ENCODE results near the gene ZNF512B. TPM values are rescaled to one million over a fixed set of nuclear protein-coding genes. Genes with fewer than 3 reads are reported as not detected.
"Not testable (repeated sequence)": the region's sequence is repeated elsewhere in the genome, so short reads cannot be mapped to it uniquely, and the experiment has no call there.

The ZNF512B gene
- total and polyA plus RNA-seq, 12 donors: 4.6 to 14.8 (median 13.6) TPM

DNA sequence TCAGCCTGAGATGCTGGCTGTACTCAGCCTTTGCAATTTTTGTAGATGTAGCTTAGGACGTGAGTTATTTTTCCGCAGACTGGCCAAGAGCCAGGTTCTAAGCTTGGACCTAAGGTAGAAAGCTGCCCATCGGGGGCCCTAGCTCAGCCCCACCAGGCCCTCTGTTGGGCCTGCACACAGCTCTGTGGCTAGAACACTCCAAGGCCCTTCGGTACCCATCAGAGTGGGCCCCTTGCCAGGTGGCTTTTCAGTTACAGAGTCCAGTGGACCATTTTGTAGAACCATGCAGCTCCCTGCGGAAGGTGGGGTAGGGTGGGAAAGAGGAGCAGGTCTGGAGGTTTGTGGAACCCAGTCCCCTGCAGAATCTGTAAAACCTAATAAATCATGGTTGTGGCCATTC lies 36.1 kb downstream of the ZNF512B start:
- Histone ChIP-seq H3K4me1 (peaks cover 0 to 19% (median 4%) of the 10 kb centered on the region in 9 donors), H3K36me3 (peaks cover 0 to 95% (median 57%) of the 10 kb centered on the region in 9 donors), H3K9me3 (no peaks in the 10 kb centered on the region), H3K27ac (no peak overlapping the region), H3K4me3 (no peak overlapping the region), H3K27me3 (no peaks in the 10 kb centered on the region)
- intact Hi-C loops (cut with DNase I): no loop called here
- no peak for DNase-seq
- TF ChIP-seq, protein P1, sequence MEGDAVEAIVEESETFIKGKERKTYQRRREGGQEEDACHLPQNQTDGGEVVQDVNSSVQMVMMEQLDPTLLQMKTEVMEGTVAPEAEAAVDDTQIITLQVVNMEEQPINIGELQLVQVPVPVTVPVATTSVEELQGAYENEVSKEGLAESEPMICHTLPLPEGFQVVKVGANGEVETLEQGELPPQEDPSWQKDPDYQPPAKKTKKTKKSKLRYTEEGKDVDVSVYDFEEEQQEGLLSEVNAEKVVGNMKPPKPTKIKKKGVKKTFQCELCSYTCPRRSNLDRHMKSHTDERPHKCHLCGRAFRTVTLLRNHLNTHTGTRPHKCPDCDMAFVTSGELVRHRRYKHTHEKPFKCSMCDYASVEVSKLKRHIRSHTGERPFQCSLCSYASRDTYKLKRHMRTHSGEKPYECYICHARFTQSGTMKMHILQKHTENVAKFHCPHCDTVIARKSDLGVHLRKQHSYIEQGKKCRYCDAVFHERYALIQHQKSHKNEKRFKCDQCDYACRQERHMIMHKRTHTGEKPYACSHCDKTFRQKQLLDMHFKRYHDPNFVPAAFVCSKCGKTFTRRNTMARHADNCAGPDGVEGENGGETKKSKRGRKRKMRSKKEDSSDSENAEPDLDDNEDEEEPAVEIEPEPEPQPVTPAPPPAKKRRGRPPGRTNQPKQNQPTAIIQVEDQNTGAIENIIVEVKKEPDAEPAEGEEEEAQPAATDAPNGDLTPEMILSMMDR (IDR thresholded peaks at IDR 0.05): no peak
- no peak for ATAC-seq
- WGBS, 2 donors: 57 to 65% methylated on average over 5 of the region's 5 CpGs

DNA sequence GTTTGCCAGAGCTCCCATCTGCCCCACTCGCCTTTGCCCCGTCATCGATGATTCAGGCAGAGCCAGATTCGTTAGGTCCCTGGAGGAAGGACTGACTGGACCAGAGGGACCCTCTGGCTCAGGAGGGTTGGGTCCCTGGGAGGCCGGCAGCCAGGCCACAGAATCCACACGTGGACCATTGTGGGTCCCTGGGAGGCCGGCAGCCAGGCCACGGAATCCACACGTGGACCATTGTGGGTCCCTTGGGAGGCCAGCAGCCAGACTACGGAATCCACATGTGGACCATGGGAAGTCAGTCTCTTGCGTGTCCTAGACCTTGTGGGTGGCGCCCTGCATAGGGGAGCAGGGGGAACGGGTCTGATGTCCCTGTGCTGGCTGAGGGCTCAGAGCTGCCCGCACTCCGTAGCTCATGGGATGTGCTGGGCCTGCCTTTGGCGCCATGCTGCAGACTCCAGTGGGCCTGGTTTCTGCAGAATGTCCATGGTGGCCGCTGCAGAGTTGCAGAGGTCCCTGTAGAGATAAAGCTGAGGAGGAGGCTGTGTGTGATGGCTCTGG lies 37.0 kb downstream of the ZNF512B start:
- intact Hi-C loops (cut with DNase I): no loop called here
- H3K27me3 ChIP-seq: no peaks in the 10 kb centered on the region
- peaks cover 0 to 96% (median 58%) of the 10 kb centered on the region in 9 donors for H3K36me3 ChIP-seq
- DNase-seq (no peak), ATAC-seq (no peak)
- H3K9me3 ChIP-seq: no peaks in the 10 kb centered on the region
- no peak overlapping the region for H3K4me3 ChIP-seq
- WGBS, 2 donors: 89 to 95% methylated on average over 17 of the region's 17 CpGs
- no peak overlapping the region for H3K27ac ChIP-seq
- peaks cover 0 to 19% (median 4%) of the 10 kb centered on the region in 9 donors for H3K4me1 ChIP-seq
- TF ChIP-seq, protein P1 (IDR thresholded peaks at IDR 0.05): no peak

DNA sequence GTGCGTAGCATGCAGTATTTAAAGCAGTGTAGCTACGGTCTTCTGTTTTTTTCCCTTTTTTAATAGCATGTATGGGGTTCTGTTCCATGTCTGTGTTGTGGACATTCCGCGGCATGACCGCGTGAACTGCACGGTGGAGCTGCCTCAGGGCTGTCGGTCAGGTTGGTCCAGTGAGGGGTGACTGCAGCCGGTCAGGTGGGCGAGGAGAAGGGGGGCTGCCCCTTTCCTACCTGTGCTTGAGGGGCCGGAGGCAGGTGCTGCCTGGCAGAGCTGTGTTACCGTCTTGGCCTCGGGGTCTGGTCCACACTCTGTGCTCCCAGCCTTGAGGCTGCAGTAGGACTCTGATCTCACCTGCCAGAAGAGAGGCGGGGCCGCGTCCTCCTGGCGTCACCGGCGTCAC lies 38.0 kb downstream of the ZNF512B start:
- Histone ChIP-seq H3K27me3 (no peaks in the 10 kb centered on the region), H3K9me3 (no peaks in the 10 kb centered on the region), H3K36me3 (peaks cover 0 to 98% (median 58%) of the 10 kb centered on the region in 9 donors), H3K27ac (peak overlapping the region in 4 of 10 donors; percentile 29 to 64 (median 55)), H3K4me3 (no peak overlapping the region), H3K4me1 (peaks cover 0 to 19% (median 4%) of the 10 kb centered on the region in 9 donors)
- 88 to 93% methylated on average over 19 of the region's 19 CpGs for WGBS, 2 donors
- ATAC-seq: peak in 3 of 8 donors; percentile 1 to 6 (median 2)
- TF ChIP-seq, protein P1 (IDR thresholded peaks at IDR 0.05): no peak
- DNase-seq: no peak
- intact Hi-C loops (cut with DNase I): no loop called here

DNA sequence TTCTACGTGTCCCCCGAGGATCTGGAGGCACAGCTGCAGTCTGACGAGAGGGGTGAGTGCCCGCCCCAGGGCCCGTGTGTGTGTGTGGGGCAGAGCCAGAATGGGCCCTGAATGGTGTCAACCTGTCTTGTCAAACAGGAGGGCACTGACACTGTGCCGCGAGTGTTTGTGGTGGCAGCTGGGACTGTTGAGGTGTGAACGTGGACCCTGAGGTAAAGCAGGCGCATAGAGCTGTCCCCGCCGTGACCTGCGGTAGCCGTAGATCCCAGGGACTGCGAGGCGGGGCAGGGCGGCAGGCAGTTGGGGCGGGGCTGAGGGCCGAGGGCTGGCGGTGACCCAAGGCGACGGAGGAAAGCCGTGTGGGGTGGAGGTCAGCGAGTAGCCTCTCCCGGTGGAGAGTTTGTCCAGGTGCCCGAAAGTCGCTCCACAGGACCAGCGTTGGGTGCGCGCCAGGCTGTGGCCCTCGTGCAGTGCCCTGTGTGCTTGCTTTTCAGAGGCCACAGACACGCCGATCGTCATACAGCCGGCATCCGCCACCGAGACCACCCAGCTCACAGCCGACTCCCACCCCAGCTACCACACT lies 38.7 kb downstream of the ZNF512B start:
- ATAC-seq (peak; percentile 77 to 94 (median 92)), DNase-seq (peak; percentile 72 to 79)
- Histone ChIP-seq H3K27ac (peak overlapping the region in 7 of 10 donors; percentile 20 to 64 (median 50)), H3K36me3 (peaks cover 0 to 98% (median 53%) of the 10 kb centered on the region in 9 donors), H3K27me3 (no peaks in the 10 kb centered on the region), H3K4me3 (no peak overlapping the region), H3K4me1 (peaks cover 0 to 19% (median 4%) of the 10 kb centered on the region in 9 donors), H3K9me3 (no peaks in the 10 kb centered on the region)
- intact Hi-C loops (cut with DNase I): no loop called here
- TF ChIP-seq, protein P1 (IDR thresholded peaks at IDR 0.05): no peak
- WGBS, 2 donors: 41 to 70% methylated on average over 37 of the region's 37 CpGs

DNA sequence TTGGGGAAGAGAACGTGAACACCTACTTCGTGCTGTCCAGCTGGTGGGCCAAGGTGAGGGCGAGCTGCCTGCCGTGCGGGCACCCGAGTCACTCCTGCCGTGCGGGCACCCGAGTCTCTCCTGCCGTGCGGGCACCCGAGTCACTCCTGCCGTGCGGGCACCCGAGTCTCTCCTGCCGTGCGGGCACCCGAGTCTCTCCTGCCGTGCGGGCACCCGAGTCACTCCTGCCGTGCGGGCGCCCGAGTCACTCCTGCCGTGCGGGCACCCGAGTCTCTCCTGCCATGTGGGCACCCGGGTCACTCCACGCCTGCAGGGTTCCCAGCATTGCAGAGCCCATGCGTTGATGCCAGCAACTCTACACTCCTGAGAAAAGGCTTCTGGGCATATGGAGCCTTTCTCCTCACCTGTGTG lies 40.3 kb downstream of the ZNF512B start:
- intact Hi-C loops (cut with DNase I); DNase-seq; H3K9me3 ChIP-seq; H3K27ac ChIP-seq; H3K4me3 ChIP-seq; H3K27me3 ChIP-seq; ATAC-seq: not testable (repeated sequence)
- Histone ChIP-seq H3K36me3 (peaks cover 0 to 96% (median 46%) of the 10 kb centered on the region in 9 donors), H3K4me1 (peaks cover 0 to 25% (median 4%) of the 10 kb centered on the region in 9 donors)
- 96% methylated on average over 31 of the region's 31 CpGs for WGBS, 2 donors

Data from heart right ventricle (tissue), 16 donors.